Sciatic nerve (tissue), 2 donors: ENCODE data around the gene RHOH. TPM values are rescaled to one million over a fixed set of nuclear protein-coding genes. Genes with fewer than 3 reads are reported as not detected.

Experiments used
- ATAC-seq: fragments of 200-7000 bp; cut with Tn5 transposase; one replicate; pipeline ENCODE4 v1.9.1; 2020; ENCODE audit warnings: mild to moderate bottlenecking, moderate library complexity
- DNase-seq: peaks from one replicate; pipeline ENCODE4 v3.0.0-alpha.2; 2020; ENCODE audit warnings: low spot score
- intact Hi-C: fragments of 100-400 bp; cut with DNase I; formaldehyde crosslinking; loops from one replicate; pipeline ENCODE4 v1.14.2; 2022
- total RNA-seq: library from RNA; stranded (reverse); fragmentation: NEBNext Ultra II Directional; extraction: Animal tissue kit (Norgen Biotek cat#: 25700); gene quantifications from one replicate; pipeline ENCODE4 v1.2.1, GENCODE V29; 2021
- donor health status: DM: no; HTN: no; CAD: no.
- donor health status: DM: no; HTN: no; CAD: no.

RHOH gene
- total RNA-seq, 1 donor from 2014 or later, result 2.5 TPM

GRCh38 chr4:40185830-40186664 is 10.8 kb upstream of the RHOH start:
- no peak for DNase-seq
- intact Hi-C loops, result no loop called here
- no peak for ATAC-seq

- ATAC-seq (no peak), DNase-seq (no peak)
- intact Hi-C loops, result no loop called here
These were observed 10.2 kb upstream of the RHOH start for GRCh38 chr4:40186665-40187014.

- ATAC-seq (no peak), DNase-seq (no peak)
- intact Hi-C loops, result no loop called here
These were observed 9.4 kb upstream of the RHOH start for GRCh38 chr4:40187386-40187906.

- intact Hi-C loops, result no loop called here
- DNase-seq, result no peak
- no peak for ATAC-seq
These were observed 6.8 kb upstream of the RHOH start for GRCh38 chr4:40190019-40190418.

- no peak for DNase-seq
- ATAC-seq, result no peak
- intact Hi-C loops, result no loop called here
These were observed 6.4 kb upstream of the RHOH start for GRCh38 chr4:40190465-40190864.

GRCh38 chr4:40190880-40191815 is 5.7 kb upstream of the RHOH start:
- no peak for ATAC-seq
- intact Hi-C loops, result no loop called here

GRCh38 chr4:40192114-40193015 is 4.5 kb upstream of the RHOH start:
- intact Hi-C loops, result no loop called here
- no peak for DNase-seq
- ATAC-seq, result no peak

More at GRCh38 chr4:40190880-40191815, 5.7 kb upstream of the RHOH start:
- no peak for DNase-seq

GRCh38 chr4:40193016-40193571 is 3.7 kb upstream of the RHOH start:
- intact Hi-C loops, result no loop called here
- DNase-seq (no peak), ATAC-seq (no peak)

- no peak for DNase-seq
- ATAC-seq, result no peak
- intact Hi-C loops, result no loop called here
These were observed 3.3 kb upstream of the RHOH start for GRCh38 chr4:40193578-40193977.

GRCh38 chr4:40194602-40195161 is 2.1 kb upstream of the RHOH start:
- no peak for DNase-seq
- intact Hi-C loops, result no loop called here
- ATAC-seq, result no peak

- intact Hi-C loops, result no loop called here
- no peak for ATAC-seq
- no peak for DNase-seq
These were observed 1.4 kb upstream of the RHOH start for GRCh38 chr4:40195182-40196177.

- DNase-seq, result no peak
- intact Hi-C loops, result no loop called here
- no peak for ATAC-seq
These were observed 559 bp upstream of the RHOH start for GRCh38 chr4:40196272-40196671.

- intact Hi-C loops, result no loop called here
- DNase-seq (no peak), ATAC-seq (no peak)
These were observed 1.3 kb downstream of the RHOH start for GRCh38 chr4:40197879-40198689.

GRCh38 chr4:40199179-40199670 is 2.4 kb downstream of the RHOH start:
- DNase-seq, result no peak
- intact Hi-C loops, result no loop called here
- ATAC-seq, result no peak

GRCh38 chr4:40199999-40200874 is 3.4 kb downstream of the RHOH start:
- ATAC-seq (peak; percentile 42), DNase-seq (no peak)
- intact Hi-C loops, result no loop called here
